DMS 273 (cell line): ENCODE measurements around the gene RIT2.

ENCODE experiments used
- DNase-seq: peaks from one replicate; lab custom pipeline; 2025; ENCODE audit not compliant: unreplicated experiment; lab: John Stamatoyannopoulos, UW

The RIT2 gene

DNA sequence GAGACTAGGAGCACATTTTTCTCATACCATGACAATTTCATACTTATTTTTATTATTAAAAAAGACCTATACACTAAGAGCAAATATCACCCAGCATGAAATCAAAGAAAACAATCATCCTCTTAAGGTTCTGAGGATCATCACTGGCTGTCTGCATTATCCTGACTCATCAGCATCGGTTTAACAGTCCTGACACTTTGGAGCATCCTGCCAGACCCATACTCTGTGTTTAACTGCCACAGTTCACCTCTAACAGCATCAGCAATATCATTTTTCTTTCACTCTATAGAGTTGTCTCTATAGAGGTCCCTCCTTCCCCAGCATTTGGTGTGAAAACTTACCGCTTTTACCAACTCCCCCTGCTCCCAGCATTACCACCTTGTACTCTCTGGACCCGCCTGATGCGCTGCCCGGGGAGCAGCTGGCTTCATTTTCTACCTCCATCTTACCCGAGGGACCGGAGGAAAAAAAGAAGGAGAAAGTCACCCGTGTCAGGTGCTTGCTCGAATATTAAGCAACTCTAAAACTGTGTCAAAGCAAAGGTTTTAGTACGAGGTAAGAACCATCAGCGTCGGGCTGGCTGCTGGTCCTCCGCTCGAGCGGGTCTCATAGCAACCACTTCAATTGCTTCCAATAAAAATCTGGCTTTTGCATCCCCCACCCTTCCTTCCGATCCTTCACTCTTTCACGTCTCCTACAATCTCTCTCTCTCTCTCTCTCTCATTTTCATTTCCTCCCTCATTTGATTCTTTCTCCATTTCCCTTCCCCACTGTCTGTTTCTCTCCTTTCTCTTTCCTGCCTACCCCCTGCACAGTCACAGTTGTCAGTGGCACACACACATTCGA lies at the start of gene RIT2:
Gene RIT2, minus strand, starts transcription at position 610 of the 846 bp plus-strand sequence.
- DNase-seq, result no peak

DNA sequence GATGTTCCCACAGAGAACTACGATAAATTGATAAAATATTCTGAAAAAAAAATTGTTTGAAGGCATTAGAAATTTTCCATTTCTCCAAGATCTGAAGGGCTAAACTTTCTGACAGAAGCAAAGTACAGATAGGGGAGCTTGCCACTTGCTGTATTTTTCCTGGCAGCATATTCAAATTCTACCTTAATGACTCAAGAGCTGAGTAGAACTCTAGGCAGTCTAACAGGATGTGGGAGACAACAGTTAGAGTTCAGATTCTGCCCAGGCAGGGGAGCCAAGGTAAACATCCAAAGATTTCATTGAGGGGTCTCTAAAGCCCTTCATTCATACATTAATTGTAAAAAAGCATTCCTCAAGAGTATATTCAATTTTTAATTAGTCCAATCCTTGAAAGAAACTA lies 46.0 kb upstream of the RIT2 start:
- no peak for DNase-seq

- DNase-seq, result no peak
Measured at GRCh38 chr18:43160509-43160908, 45.0 kb upstream of the RIT2 start.

DNA sequence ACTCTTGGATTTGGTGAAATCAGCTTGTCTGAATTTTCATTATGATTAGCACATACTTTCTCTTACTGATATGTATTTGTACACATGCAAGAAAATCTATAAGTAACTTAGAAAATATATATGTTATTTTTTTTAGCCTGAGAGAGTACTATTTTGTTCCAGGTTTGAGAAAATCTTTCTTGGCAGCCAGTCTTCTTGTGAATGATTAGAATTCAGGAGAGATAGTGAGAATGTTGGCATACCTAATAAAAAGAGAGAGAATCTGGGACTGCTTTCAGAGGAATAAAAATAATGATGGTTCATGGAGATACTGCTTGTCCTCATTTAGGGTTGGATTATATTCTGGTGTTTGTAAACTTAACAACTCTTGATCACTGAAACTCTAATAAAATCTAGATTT lies 44.4 kb upstream of the RIT2 start:
- DNase-seq, result no peak

DNA sequence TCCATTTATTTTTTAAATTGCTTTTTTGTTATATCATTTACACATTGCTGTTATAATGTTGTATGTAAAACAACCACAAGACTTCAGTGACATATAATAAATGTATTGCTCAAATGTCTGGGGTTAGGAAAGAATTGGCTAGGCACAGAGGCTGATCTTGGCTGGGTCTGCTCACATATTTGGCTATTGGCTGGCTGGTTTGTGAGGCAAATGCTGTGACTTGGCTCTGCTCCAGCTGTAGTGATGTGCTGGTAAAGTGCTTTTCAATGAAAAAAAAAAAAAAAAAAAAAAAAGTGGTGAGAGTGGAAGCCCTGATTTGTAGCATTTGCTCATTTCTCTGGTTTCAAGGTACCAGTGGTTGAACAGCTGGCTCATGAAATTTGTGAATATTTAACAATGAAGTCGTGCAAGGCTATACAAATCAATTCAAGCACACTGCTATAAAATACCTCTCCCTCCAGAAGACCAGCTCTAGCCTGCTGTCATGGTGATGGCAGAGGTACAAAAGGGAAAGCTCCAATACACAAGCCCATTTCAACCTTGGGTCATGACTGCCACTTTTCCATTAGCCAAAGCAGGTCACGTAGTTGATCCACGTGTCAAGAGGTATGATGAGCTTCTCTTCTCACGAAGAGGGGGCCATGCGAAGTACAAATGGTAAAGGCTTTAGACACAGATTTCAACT lies 43.7 kb upstream of the RIT2 start:
- DNase-seq, result no peak

GRCh38 chr18:43158381-43158780 lies 42.9 kb upstream of the RIT2 start:
- DNase-seq, result no peak

GRCh38 chr18:43155842-43156241 lies 40.4 kb upstream of the RIT2 start:
- no peak for DNase-seq

DNA sequence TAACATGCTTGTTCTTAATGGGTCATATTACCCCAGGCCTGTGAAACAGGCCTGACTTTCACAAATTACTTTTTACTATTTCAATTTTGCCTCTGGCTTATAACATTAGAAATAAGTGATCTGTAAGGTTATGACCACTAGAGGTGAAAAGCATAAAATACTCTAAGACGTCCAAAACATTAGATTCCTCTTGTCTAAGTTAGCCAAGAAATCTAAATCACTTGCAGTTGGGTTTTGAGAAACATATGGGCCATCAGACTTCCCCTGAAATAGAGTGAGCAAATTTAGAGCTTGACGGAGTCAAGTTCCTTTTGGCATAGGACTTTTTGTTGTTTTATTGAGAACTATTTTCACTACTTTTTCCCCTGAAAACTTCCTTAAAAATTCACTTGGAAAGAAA lies 32.7 kb upstream of the RIT2 start:
- no peak for DNase-seq

GRCh38 chr18:43141208-43141607 lies 25.7 kb upstream of the RIT2 start:
- no peak for DNase-seq

DNA sequence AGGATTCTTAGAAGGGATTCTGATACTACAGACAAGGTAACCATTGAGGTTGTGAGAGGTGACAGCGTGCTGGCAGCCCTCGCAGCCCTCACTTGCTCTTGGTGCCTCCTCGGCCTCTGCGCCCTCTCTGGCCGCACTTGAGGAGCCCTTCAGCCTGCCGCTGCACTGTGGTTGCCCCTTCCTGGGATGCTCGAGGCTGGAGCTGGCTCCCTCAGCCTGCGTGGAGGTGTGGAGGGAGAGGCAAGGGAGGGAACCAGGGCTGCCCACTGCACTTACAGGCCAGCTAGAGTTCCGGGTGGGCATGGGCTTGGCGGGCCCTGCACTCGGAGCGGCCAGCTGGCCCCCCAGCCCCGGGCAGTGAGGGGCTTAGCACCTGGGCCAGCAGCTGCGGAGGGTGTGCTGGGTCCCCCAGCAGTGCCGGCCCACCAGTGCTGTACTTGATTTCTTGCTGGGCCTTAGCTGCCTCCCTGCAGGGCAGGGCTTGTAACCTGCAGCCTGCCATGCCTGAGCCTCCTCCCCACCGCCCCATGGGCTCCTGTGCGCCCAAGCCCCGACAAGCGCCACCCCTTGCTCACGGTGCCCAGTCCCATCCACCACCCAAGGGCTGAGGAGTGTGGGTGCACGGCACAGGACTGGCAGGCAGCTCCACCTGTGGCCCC lies 23.9 kb upstream of the RIT2 start:
- no peak for DNase-seq

GRCh38 chr18:43134876-43135275 lies 19.4 kb upstream of the RIT2 start:
- no peak for DNase-seq

GRCh38 chr18:43130716-43131260 lies 15.3 kb upstream of the RIT2 start:
- DNase-seq, result no peak

- no peak for DNase-seq
Measured at GRCh38 chr18:43129946-43130524, 14.6 kb upstream of the RIT2 start.

DNA sequence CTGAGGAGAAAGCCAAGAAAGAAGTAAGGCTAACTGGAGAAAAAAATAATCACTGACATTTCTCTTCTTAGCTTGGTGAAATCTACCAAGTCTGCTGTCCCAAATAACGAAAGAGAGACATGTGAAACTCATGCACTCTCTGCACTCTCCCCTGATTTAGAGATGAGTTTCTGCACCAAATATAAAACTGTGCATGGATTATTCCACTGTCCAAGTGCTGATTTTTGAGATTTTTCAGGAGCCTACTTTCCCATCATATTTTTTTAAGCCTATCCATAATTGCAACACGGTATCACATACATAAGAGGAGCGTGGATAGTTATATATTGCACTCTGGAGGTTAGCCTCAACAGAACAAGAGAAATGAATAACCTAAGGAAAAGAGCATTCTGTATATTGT lies 10.0 kb upstream of the RIT2 start:
- no peak for DNase-seq

GRCh38 chr18:43122955-43123354 lies 7.5 kb upstream of the RIT2 start:
- no peak for DNase-seq

DNA sequence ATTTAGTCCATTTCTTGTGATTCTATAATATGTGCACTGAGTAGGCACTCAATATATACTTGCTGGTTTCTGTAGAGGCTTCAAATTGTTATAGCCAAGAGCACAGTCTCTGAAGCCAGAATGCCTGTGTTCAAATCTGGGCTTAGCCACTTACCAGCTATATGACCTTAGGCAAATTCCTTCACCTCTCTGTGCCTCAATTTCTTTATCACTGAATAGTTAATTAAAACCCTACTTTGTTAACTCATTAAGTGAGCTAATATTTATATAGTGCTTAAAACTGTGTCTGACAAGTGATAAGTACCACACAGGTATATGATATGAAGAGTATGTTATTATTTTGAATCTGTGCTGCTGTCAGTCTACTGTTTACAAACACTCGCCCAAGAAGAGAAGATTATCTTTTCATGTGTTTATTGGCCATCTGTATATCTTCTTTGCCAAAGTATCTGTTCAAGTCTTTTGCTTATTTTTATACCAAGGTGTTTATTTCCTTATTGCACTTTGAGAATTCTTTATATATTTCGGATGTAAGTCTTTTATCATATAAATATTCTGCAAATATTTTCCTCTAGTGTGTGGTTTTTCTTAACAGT lies 1.3 kb upstream of the RIT2 start:
- no peak for DNase-seq

DNA sequence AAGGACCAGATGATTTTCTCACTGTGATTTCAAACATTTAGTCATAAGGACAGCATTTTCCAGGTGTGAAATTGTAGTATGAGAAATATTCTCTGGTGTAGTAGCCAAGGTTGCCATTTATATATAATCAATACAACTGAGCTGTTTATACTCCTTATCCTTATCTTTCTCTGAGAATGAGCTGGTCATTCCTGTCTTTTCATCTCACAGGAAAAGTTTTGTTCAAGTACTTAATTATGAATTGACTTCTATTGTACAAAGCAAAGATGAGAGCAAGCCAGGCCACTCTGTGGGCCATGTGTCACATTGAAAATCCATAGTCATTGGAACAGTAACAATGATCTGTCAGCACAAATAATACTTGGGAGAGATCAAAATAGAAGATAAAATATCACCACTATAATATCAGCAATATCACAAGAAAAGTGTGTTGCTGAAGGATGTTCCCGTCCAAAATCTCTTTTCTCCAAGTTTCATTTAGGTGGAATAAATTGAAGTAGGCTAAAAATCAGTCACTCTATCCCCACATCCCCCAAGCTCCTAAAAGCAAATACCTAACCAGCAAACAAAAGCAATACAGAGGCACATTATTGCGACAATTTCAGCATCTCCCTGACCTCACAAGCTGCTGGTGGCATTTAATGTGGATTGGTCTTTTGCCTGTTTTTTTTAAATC lies 2.1 kb downstream of the RIT2 start:
- DNase-seq, result no peak

- no peak for DNase-seq
Measured at GRCh38 chr18:43108882-43109281, 6.6 kb downstream of the RIT2 start.

GRCh38 chr18:43108469-43108868 lies 7.0 kb downstream of the RIT2 start:
- DNase-seq, result no peak

DNA sequence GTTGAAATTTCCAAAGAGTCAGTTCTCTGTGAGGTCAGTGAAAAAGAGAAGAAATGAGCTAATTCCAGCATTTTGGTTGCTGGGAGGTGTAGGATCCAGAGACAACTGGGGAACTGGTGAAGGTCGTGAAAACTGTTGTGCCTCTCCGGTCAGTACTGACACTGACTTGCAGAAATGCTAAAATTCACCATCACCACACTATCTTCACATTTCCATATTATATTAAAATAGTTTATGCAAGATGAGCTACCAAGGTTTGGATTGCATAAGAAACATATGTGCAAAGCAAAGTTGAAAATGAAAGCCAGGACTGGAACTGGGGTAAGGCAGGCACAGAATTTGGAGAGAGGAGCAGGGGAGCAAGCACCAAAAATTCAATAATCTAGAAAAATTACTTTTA lies 21.8 kb downstream of the RIT2 start:
- DNase-seq, result no peak
